Left renal cortex interstitium (tissue), 4 donors: ENCODE measurements around the gene MSL1. TPM values are rescaled to one million over a fixed set of nuclear protein-coding genes. Genes with fewer than 3 reads are reported as not detected.

Experiments
- DNase-seq, 4 donors: peaks; one replicate each; pipeline ENCODE4 v3.0.0-alpha.2; 2013; ENCODE audit warnings: low read depth in 4 of 4, low spot score in 2 of 4, missing footprints in 1 of 4
- polyA plus RNA-seq, 4 donors: library from polyadenylated mRNA; unstranded; fragments of 120-200 nt; gene quantifications; one replicate each; pipeline ENCODE4 v1.2.1, GENCODE V29; 2013; ENCODE audit not compliant: insufficient read length in 4 of 4

Gene MSL1
- polyA plus RNA-seq, 4 donors, result 126 to 181 (median 166) TPM

GRCh38 chr17:40103071-40103661, 18.6 kb upstream of the MSL1 start:
- no peak for DNase-seq

DNA sequence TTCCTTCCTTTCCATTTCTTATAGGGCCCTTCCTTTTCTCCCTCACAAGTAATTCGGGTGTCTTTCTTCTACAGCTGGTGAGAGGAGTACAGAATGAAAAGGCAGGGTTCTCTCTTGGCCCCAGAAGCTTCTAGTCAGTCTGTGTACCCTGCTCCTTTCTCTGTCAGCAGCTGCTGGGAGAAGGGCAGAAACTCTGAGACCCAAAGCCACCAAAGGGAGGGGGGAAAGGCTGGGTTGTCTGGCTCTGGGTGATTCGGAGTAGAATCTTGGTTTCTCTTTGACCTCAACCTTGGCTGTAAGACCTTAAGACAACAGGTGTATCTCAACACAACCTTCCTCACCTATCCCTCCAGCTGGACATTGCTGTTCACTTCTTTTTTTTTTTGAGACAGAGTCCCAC, 18.1 kb upstream of the MSL1 start:
- DNase-seq, result no peak

DNA sequence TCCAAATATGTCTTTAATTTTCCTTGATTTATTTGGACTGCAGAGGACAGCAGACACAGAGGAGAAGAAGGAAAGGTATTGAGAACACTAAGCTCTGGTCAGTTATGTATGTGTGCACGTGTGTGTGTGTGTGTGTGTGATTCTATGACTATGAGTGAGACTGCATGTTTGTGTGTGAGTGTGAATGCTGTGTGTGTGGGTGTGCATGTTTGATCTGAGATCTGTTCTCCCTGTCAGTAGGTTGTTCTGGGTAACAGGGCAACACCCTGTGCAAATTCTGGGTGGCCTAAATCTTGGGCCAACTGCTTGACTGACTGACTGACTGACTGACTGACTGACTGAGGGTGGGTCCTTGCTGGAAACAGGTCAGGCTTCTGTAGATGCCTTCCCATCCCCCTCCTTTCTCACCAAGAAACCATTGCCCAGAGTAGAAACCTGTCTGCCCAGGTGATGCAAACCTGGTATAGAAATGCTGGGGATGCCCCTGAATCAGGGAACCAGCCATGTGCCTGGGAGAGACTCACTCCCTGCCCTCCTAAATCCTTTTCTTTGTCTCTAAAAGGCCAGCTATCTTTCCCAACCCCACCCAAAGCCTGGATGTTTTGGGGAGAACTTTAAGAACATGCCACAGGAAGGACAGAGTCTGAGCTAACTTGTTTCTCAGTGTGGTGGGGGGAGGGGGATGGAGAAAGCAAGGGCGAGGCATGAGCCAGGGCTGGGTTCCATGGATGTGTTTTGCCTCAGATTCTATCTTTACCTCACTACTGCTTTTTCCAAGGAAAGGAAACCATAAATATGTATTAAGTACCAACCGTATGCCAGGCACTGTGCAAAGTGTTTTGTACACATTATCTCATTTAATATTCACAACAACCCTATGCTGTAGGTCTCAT, 16.9 kb upstream of the MSL1 start:
- no peak for DNase-seq

GRCh38 chr17:40105861-40106759, 15.7 kb upstream of the MSL1 start:
- DNase-seq, result no peak

GRCh38 chr17:40106760-40107521, 14.8 kb upstream of the MSL1 start:
- no peak for DNase-seq

GRCh38 chr17:40107522-40108174, 14.1 kb upstream of the MSL1 start:
- no peak for DNase-seq

DNA sequence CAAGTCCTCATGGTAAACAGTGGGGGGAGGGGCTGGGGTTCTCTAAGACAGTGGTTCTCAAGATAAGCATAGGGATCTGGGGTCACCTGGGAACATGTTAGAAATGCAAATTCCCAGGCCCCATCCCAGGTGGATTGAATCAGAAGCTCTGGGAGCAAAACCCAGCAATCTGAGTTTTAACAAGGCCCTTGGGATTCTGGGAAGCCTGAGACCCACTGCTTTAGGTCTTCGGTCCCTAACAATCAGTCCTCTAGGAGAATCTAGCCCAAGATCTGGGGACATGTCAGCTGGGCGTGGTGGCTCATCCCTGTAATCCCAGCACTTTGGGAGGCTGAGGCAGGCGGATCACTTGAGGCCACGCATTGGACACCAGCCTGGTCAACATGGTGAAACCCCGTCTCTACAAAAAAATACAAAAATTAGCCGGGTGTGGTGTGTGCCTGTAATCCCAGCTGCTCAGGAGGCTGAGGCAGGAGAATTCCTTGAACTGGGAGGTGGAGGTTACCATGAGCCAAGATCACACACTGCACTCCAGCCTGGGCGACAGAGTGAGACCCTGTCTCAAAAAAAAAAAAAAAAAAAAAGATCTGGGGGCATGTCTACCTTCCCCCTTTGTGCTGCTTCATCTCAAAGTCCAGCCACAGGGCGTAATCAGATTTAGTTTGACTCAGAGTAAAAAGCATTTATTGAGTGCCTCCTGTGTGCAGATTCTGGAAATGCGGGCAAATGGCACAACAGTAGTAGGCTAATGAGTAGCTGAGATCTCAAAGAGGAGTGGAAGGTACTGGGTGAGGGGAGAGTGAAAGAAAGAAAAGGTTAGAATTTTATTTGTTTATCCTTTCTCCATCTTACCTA, 12.6 kb upstream of the MSL1 start:
- no peak for DNase-seq

DNA sequence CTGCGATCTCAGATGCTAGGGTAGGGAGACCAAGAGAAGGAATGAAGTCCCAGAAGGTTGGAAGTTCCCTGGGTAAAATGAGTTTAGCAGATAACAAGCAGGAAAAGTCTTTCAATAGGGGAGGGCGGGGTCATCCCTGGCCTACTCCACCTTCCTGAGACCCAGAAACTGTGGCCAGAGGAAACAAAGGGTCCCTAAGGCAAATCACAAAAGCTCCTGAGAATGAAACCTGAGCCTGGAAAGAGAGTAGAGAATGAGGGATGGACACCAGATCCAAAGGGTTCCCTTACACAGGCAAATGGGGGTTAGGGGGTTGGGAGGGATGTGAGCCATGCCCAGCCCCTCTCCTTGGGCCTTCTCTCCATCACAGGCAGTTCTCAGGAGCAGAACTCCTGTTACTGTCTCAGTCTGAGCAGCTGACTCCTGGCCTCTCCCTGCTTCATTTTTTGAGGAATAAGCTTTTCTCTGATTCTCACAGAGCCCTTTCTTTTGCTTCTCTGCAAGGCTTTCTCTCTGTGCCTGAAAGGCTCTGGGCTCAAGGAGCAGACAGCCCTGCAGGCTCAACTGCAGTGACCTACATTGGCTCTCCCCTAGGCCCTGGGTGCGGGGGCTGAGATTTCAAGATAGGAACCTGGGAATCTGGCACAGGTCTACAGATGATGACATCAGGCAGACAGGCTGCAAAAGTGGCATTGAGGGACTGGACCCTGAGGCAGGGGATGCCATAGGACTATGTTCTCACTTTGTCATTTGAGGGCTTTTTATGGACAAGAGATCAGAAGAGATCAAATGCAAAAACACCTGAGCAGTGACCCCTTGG, 11.5 kb upstream of the MSL1 start:
- DNase-seq, result no peak

GRCh38 chr17:40111221-40112128, 10.3 kb upstream of the MSL1 start:
- DNase-seq, result peak; percentile 82 to 93 (median 89)

DNA sequence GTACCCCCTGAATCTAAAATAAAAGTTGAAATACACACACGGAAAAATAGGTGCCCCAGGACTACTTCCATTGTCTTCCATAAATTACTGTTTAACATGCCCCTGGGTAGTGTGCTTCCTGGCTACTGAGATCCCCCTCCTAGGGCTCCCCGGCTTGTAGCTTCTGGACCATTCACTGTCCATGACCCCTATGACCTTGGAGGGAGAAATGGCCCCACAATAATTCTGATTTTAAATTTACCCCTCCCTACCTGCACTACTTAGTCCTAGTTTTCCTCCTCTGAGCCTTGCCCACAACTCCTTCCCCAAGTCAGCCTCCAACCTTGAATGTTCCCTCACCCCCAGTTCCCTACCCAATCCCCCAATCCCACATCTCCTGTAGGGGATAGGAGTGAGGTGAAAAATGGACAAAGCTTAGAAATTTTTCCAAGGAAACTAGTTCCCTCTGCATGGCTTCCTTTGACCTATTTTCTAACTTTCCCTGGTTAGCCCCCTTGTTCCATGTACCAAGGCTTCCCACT, 9.5 kb upstream of the MSL1 start:
- DNase-seq, result no peak

GRCh38 chr17:40112718-40113109, 9.1 kb upstream of the MSL1 start:
- DNase-seq, result no peak

DNA sequence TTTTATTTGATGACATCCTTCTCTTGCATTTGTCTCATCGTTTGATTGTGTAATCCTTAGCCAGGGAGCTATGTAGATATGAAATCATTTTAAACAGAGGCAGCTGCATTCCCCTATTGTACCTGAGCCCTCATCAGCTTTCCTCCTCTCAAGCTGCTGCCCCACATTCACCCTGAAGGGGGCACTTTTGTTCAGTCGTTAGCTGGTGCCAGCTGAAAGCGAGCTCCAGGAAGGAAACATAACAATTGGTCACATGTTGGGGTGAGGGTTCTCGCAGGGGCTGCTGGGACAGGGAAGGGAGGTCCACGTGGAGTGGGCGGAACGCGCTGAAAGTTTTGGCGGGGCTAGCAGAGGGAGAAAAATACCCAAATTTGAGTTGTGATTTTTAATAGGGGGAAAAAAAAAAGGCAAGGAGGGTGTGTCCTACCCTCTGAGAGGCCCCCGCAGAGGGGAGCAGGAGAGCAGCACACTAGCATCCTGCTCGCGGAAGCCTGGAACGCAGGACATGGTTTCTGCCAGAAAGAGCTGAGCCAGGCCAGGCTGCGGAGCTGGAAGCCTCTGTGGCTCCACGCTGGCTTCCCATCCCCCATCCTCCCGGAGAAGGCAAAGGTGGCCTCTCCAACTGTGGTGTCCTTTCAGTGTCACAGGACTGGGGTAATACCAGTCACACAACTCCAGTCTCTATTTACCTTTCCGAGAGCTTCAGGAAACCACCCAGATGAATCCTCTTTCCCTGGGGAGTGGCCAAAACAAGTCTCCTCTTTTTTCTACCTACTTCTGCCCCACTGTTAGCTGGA, 8.5 kb upstream of the MSL1 start:
- DNase-seq, result peak in 3 of 4 donors; percentile 87 to 94 (median 89)

GRCh38 chr17:40113907-40114245, 7.9 kb upstream of the MSL1 start:
- no peak for DNase-seq

DNA sequence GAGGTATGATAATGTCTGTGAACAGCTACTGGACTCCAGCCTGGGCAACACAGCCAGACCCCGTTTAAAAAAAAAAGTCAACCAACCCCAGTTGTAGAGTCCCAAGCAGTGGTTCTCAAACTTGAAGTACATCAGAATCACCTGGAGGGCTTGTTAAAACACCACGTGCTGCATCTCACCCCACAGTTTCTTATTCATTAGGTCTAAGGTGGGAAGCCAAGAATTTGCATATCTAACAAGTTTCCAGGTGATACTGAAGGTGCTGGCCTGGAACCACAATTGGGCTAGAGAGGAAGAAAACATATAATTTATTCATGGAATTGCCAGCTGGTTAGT, 6.7 kb upstream of the MSL1 start:
- no peak for DNase-seq

DNA sequence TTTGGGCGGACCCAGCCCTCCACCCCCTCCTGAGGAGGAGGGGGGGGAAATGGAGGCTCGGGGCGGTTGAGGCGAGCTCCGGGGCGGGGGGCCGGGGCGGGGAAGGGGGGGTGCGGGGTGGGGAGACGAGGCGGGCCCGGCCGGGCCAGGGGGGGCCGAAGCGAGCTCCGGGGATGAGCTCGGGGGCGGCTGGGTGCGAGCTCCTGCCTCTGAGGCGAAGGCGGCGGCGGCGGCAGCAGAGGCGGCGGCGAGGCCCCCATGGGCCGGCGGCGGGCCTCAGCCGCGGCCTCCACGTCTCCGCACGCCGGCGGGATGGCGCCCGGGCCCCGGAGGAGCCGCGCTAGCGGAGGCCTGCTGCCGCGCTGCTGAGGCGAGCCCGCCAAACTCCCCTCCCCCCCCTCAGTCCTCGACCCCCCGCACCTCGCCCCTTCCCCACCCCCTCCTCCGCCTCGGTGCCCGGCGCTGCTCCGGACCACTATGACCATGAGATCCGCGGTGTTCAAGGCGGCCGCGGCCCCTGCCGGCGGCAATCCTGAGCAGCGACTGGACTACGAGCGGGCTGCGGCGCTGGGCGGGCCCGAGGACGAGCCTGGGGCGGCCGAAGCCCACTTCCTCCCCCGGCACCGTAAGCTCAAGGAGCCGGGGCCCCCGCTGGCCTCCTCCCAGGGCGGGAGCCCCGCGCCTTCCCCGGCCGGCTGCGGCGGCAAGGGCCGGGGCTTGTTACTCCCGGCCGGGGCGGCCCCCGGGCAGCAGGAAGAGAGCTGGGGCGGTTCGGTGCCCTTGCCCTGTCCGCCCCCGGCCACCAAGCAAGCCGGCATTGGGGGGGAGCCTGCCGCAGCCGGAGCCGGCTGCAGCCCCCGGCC, 596 bp downstream of the MSL1 start:
- no peak for DNase-seq
